HG03103 (cell line): Measurements from ENCODE around the gene SLC4A5.
A peak's percentile ranks its signal among the peaks of the same experiment; 100 is the strongest.

Experiments used
- ATAC-seq: cut with Tn5 transposase; IDR thresholded peaks from one replicate; pipeline ENCODE4 v1.9.1; 2021; ENCODE audit warnings: low read depth; ENCODE audit not compliant: unreplicated experiment

Gene SLC4A5

GRCh38 chr2:74317701-74318100, 25.5 kb downstream of the SLC4A5 start:
- ATAC-seq, result no peak

- no peak for ATAC-seq
These were observed 26.5 kb downstream of the SLC4A5 start for GRCh38 chr2:74316627-74317295.

GRCh38 chr2:74314107-74314506, 29.1 kb downstream of the SLC4A5 start:
- ATAC-seq, result no peak

- ATAC-seq, result no peak
These were observed 29.7 kb downstream of the SLC4A5 start for GRCh38 chr2:74313497-74313896.

- no peak for ATAC-seq
These were observed 30.3 kb downstream of the SLC4A5 start for GRCh38 chr2:74312913-74313312.

GRCh38 chr2:74307720-74308119, 35.5 kb downstream of the SLC4A5 start:
- no peak for ATAC-seq

GRCh38 chr2:74304332-74305148, 38.7 kb downstream of the SLC4A5 start:
- no peak for ATAC-seq

GRCh38 chr2:74302865-74303264, 40.4 kb downstream of the SLC4A5 start:
- ATAC-seq, result no peak

- ATAC-seq, result no peak
These were observed 42.0 kb downstream of the SLC4A5 start for GRCh38 chr2:74301262-74301661.

- ATAC-seq, result no peak
These were observed 42.7 kb downstream of the SLC4A5 start for GRCh38 chr2:74300506-74300905.

GRCh38 chr2:74297950-74298349, 45.3 kb downstream of the SLC4A5 start:
- no peak for ATAC-seq

GRCh38 chr2:74297391-74297790, 45.8 kb downstream of the SLC4A5 start:
- ATAC-seq, result peak; percentile 76

GRCh38 chr2:74293191-74293991, 49.8 kb downstream of the SLC4A5 start:
- ATAC-seq, result no peak

GRCh38 chr2:74292751-74293150, 50.5 kb downstream of the SLC4A5 start:
- no peak for ATAC-seq

GRCh38 chr2:74291886-74292621, 51.2 kb downstream of the SLC4A5 start:
- no peak for ATAC-seq

- ATAC-seq, result no peak
These were observed 52.0 kb downstream of the SLC4A5 start for GRCh38 chr2:74291218-74291544.

GRCh38 chr2:74290466-74291217, 52.6 kb downstream of the SLC4A5 start:
- no peak for ATAC-seq

- no peak for ATAC-seq
These were observed 53.1 kb downstream of the SLC4A5 start for GRCh38 chr2:74290066-74290465.

GRCh38 chr2:74286725-74287124, 56.5 kb downstream of the SLC4A5 start:
- no peak for ATAC-seq
